ENCODE results near the gene PAFAH2. TPM values are rescaled to one million over a fixed set of nuclear protein-coding genes. Genes with fewer than 3 reads are reported as not detected.

Gene PAFAH2
- total and polyA plus RNA-seq, 2 of the 13 experiments (the other 11 are each of a cell fraction or from before 2014, with no cell fraction given) = 6.9 to 9.4 TPM

DNA sequence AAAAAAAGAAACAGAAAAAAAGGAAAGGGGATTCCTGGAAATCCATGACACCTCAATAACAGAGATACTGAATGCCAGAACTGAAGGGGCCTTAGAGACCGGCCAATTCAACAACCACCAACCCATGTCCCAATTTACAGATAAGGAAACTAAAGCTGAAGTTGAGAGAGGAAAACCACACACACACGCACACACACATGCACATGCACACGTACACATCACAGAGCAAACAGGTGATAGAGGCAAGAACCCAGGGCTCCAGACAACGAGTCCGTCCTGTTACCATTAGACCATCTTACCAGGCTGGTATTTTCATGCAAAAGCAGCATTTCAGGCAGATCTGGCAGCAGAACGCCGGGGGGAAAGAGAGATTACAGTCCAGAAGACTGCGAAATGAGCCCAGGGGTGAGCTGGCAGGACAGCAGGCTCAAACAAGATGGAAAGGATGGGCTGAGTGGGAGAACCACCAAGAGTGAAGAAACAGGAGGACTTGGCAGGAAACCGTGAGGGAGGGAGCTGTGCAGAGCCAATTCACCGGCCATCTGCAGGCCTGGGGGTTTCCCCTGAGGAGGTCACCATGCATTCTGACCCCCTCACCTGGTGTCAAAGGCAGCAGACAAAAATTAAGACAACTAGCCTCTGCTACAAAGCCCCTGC is 43.5 kb downstream of the PAFAH2 start (continued):
- TF ChIP-seq, protein P1, sequence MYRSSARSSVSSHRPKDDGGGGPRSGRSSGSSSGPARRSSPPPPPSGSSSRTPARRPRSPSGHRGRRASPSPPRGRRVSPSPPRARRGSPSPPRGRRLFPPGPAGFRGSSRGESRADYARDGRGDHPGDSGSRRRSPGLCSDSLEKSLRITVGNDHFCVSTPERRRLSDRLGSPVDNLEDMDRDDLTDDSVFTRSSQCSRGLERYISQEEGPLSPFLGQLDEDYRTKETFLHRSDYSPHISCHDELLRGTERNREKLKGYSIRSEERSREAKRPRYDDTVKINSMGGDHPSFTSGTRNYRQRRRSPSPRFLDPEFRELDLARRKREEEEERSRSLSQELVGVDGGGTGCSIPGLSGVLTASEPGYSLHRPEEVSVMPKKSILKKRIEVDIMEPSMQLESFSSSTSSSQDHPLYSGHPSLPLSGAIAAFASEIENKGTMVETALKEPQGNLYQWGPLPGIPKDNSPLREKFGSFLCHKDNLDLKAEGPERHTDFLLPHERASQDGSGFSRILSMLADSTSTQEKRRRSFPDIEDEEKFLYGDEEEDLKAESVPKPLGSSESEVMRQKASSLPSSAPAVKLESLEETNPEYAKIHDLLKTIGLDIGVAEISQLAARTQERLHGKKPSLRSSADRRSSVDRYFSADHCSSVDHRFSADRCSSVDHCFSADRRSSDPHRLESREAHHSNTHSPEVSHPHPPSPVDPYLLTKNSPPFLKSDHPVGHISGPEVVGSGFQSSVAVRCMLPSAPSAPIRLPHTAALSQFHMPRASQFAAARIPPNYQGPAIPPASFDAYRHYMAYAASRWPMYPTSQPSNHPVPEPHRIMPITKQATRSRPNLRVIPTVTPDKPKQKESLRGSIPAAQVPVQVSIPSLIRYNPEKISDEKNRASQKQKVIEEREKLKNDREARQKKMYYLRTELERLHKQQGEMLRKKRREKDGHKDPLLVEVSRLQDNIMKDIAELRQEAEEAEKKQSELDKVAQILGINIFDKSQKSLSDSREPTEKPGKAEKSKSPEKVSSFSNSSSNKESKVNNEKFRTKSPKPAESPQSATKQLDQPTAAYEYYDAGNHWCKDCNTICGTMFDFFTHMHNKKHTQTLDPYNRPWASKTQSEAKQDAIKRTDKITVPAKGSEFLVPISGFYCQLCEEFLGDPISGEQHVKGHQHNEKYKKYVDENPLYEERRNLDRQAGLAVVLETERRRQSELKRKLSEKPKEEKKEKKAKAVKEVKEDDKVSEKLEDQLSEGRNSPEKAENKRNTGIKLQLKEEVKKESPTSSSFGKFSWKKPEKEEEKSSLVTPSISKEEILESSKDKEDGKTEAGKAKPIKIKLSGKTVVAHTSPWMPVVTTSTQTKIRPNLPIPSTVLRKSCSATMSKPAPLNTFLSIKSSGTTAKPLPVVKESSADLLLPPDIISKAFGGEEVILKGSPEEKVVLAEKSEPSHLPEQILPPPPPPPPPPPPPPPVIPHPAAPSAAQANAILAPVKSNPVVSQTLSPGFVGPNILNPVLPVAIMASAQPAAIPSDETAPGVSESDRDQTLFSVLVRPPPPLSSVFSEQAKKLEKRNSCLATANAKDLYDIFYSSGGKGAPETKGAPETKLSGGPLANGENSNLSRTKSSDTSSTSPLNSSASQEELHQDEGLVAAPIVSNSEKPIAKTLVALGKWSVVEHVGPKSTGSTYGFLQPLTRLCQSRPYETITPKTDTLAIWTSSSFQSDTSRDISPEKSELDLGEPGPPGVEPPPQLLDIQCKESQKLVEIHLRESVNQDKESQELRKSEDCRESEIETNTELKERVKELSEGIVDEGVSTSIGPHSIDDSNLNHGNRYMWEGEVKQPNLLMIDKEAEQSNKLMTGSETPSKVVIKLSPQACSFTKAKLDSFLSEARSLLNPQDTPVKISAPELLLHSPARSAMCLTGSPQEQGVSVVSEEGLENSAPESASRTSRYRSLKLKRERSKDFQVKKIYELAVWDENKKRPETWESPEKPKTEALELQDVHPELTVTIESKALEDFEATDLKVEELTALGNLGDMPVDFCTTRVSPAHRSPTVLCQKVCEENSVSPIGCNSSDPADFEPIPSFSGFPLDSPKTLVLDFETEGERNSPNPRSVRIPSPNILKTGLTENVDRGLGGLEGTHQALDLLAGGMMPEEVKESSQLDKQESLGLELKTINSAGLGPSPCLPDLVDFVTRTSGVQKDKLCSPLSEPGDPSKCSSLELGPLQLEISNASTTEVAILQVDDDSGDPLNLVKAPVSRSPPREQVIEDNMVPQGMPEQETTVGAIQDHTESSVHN (CRISPR knock-in tag; IDR thresholded peaks at IDR 0.05) = no peak
- TF ChIP-seq CREM (IDR thresholded peaks at IDR 0.05) (no peak), CREM (CRISPR knock-in tag; IDR thresholded peaks at IDR 0.05) (no peak), ZNF878 (CRISPR knock-in tag; IDR thresholded peaks at IDR 0.05) (no peak)
